Smooth muscle cell of the brain vasculature (primary cell): Measurements from ENCODE around the gene LRRC51.

ENCODE experiments used
- DNase-seq: peaks from one replicate; pipeline ENCODE4 v3.0.0-alpha.2; 2012; ENCODE audit warnings: low read depth, low spot score

The LRRC51 gene

DNA sequence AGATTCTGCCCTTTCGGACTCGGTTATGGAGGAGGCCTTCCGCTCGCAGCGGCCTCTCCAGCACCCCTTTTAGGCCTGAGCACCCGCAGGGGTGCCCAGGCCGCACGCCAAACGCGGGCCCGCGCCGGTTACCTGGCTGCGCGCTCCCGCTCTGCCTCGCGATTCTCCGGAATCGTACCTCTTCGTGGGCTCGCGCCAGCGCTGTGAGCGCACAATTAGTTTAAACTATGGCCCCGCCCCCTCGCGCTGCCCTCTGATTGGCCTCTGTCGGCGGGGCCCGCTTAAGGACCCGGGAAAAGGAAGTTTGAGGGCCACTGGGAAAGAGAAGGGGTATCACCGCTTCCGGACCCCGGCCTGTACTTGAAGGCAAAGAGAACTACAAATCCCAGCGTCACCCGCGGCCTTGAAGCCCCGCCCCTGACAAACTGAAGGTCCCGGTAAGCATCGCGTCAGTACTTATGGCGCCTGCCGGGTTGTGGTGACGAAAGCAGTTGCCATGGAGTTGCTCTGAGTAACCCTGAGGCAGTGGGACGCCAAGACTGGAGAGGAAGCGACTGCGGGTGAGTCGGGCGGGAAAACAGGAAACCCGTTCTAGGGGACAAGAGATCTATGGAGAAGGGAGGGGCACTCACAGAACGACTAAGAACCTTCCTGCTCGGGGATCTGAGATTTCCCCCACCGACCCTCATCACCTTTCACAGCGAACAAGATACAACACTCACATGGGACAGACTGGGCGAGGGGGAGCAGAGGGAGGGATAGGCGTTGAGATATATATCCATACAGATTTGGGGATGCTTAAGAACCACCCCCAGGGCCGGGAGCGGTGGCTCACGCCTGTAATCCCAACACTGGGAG, at the start of gene LRRC51, which contains the start of gene NUMA1:
Gene LRRC51, plus strand, starts transcription at position 525 of the 858 bp plus-strand sequence. CDS start 8,234 bp downstream, outside the sequence.
Gene NUMA1, minus strand, starts transcription at position 217 of the 858 bp plus-strand sequence. CDS start 44,599 bp downstream, outside the sequence.
- peak; percentile 100 for DNase-seq

DNA sequence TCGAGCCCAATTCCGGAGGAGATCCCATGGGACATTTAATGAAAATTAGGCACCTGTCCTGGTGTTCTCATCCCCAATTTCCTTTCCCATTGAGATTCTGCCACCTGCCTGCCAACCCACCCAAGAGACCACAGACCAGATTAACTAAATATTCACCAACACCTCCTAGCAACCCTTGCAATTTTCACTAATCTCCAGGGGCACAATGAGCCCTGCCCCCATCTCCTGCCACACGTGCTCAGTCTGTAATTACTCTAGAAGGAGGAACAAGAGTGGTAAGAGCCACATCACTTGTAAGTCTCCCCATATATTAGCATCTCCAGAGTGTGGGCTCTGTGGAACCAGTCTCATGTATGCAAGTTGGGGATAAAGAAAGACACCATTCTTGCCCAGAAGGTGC, 44.0 kb upstream of the LRRC51 start:
- no peak for DNase-seq

DNA sequence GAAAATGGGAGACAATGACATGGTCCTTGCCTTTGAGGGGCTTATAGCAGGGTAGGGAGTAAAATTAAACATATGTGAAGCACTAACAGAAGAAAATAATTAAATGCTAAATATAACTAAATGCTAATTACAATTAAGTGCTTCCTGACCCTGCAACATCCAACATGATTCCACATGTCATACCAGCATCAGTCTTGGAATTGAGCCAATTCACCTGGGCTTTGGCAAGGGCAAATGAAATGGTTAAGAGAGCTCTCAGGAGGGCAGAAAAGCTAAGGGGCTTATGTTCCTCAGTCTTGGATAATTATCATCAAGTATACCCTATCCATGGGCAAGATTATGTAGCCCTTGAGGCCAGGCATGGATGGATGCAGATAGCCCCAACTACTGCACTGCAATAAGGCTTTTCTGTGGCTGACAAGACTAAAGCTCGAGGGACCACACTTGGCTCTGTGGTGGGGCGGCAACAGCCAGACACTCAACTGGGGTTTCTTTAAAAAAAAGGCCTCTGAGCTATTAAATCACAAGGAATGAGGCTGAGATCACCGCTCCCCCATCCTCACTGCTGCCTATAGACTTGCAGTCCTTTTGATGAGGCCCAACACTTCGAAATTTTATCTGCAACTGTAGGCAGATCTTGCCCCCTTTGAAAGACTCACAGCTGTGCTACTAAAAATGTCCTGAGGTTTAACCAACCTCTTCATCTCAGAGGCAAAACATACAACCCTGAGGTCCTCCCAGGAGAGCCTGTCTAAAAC, 42.9 kb upstream of the LRRC51 start:
- DNase-seq = no peak

- peak; percentile 36 for DNase-seq
Observed at GRCh38 chr11:72038491-72038890, 42.2 kb upstream of the LRRC51 start.

DNA sequence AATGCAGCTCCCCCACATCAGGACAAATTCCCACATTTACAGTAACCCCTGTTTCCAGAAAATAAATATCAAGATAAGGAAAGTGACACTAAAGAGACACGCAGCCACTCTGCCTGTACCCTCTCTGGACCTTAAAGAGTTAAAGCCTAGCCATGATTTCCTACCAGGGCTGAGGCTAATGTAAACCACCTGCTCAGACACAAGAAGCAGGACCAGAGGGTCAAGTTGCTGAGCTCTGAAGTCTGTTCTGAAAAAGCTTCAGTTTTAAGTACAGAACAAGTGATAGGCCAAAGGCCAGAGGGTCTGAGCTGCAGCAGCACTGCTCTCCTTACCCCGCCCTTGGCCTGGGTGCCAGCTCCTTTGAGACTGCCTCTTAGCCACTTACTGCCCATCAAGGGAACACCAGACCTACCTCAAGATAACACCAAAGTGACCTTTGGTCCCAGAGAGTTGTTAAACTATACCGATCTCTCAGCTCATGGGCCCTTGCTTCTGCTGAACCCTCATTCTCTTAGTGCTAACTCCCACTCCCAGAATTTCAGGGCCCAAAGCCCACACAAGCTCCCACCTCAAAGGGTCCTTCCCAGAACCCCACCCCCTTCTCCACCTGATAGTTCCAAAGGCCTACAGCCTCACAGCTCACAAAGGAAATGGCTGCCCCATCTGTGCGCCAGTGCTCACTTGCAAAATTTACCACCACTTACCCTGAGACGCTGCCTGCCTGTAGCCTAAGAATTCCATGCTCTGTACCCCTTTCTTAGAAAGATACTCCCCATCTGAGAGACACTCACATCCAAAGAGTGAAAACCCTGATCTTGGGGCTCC, 41.4 kb upstream of the LRRC51 start:
- no peak for DNase-seq

DNA sequence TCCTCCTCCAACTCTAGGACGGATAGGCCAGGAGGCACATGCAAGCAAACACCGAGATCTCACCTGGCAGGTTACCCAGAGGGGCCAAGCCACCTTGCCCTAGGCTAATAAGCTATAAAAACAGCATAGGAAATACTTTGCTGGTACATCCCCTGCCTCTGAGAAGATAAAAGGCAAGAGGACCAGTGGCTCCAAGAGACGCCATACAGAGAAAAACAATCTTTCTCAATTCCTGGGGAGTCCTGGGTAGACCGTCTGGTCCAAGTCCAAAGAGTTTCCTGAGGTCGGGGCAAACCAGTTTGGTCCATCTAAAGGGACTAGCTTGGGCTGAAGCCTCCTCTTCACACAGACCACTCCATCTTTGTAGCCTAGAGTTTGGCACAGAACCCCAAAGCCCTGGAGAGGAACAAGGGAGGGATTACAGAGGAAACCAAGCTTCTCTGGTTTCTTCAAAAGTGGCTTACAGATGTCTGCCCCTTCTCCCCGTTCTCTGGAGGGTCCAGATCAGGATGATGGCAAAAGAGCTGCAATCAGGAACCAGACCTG, 40.7 kb upstream of the LRRC51 start:
- no peak for DNase-seq

DNA sequence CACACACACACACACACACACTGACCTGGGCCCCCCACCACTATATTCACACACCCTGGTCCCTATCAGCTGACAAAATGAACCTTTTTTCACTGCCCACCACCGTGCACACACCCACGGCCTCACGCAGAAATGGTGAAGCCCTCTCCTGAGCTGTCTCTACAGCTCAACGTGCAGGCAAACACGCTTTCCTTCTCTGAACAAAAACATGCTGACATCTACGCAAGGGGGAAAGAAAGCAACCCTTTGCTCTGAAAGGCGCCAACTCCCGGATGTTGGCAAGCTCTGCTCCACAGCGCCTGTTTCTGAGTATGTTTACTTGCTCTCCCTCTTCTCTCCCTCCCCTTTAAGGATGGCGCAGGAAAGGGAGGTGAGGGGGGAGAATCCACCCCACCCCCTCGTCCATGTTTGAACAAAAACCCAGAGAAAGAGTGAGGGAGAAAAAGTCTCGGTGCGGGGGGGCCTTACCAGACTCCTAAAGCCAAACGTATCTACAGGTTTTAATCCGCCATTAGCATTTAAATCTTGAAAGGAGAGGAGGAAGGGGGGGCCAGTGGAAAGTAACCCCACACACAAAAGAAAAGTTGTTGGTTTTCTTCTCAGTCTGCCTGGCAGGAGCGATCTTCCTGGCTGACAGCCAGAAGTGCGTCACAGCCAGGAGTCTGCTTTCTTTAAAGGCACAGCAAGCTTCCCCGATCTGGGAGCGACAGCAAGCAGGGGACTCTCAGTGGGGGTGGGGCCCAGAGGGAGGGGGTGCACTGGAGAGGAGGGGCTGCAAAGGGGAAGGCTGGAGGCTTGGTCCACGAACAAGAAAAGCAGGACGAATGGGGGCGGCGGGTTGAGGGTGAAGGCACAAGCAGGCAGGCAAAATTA, 39.9 kb upstream of the LRRC51 start:
- DNase-seq = peak; percentile 88

DNA sequence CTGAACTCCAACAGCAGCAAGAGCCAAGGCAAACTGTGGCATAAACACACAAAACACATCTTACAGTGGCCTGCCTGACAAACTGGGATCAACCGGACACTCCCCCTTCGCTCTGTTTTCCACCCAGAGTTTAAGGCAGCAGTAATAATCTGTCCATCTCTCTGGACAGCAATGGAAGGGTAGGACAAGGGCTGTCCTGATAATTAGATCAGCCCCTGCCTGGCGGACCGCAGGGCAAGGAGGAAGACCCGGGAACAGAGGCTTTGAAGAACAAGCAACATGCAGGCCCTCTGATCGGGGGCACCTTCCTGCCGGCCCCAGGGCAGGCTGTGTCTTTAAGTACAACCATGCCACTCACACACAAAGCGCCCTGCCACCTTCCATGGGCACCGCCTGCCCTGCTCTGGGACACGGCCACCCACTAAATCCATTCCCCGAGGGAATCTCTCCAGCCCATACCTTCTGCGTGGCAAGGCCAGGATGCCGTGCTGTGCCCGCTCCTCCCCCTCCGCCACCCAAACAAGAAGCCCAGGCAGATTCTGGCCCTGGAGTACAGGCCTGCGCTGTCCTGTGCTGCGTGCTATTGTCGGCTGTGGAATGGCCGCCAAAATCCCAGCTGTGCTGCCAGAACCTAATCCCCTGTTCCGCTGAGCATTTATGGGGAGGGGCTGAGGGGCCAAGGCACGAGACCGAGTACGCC, 39.1 kb upstream of the LRRC51 start:
- peak; percentile 49 for DNase-seq

DNA sequence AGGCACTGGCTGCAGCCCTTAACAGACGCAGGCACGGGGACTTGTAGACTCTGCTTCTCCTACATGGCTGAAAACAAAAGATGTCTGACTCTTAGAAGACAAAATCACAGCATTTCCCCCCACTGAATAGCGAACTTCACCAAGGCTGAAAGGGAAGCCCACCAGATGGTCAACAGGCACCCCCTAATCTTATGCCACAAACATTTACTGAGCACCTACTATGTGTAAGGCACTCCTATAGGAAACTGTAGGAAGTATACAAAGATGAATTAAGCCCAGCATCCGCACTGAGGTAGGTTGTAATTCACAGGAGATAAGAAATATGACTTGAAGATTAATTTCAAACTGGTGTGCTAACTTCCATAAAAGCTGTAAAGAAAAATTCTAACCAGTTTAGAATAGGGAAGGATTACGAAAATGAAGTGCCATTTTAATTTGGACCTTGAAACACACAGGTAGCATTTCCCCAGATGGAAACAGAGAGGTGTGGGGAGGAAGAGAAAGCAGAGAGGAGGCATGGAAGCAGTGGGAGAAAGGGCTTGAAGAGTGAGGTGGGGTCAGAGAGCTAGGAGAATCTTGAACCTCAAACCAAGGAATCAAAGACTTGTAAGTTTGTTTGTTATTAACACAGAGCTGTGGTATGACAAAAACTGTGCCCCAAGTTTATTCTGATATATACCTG, 38.4 kb upstream of the LRRC51 start:
- no peak for DNase-seq

- DNase-seq = peak; percentile 24
Observed at GRCh38 chr11:72045849-72046248, 34.8 kb upstream of the LRRC51 start.

DNA sequence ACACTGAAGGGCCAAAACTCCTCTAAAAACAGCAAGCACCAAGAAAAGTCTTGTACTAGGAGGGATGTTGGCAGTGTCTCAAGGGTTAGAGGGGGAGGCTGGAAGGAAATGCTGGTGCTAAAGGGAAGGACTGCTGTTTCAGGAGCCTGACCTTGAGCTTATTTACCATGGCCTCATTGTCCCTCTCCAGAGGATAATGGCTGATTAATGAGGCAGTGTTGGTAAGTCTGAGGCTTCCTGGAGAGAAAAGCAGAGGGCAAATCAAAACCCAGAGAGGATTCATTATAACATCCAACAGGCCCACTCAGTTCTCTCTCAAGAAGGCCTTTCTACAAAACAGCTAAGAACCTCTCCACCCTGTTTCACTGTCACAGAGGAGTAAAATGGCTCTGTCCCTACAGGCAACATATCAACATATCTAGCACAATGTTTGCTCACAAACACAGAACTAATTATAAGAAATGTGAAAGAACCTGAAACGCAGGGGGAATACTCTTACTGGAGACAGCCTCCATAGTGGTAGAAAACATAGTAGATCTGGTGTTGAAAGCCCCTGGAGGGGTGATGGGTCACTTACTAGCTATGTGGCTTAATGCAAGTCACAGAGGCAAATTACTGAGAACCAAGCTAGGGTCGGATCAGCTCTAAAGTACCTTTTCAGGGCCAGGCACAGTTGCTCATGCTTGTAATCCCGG, 31.7 kb upstream of the LRRC51 start:
- no peak for DNase-seq

DNA sequence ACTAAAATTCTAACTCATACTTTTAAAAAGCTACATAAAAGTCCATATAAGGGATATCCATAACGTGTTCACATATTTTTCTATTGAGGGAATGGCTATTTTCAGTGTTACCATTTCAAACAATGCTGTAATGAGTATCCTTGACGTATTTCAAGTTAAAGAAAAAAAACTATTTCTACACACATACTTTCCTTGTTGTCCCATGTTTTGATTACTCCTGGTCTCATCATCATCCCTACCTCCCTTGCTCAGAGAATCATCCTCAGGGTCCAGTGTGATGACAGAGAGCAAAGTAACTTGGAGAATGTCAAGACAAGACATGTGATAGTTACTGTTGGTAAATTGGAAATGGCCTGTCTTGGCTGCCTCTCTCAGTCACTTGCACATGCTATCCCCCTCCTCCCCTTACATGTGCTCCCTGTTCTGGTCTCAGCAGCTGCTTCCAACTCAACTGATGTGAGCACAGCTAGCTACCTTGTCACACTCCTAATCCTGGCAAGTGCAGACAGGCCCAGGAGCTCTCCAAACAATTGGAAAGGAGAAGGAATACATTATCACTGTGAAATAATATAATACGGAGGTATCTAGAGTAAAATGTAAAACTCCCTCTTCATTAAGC, 22.1 kb upstream of the LRRC51 start:
- no peak for DNase-seq

- no peak for DNase-seq
Observed at GRCh38 chr11:72061739-72062396, 18.8 kb upstream of the LRRC51 start.

DNA sequence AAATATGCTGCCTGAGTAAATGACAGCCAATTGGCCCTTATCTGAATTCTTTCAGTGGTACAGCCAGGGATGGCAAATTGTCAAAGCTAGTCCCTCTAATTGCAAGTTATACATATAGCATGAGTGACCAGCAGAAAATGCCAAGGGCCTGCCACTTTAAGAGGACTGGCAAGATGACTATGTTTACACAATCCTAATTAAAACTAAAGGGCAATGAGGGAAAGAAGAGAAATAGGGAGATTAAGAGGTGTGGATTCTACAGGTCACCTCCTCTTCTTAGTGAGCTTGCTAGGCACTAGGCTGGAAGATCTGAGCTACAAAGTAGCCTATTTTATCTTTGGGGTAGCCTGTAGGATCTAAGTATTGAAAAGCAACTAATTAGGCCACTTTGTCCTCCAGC, 13.8 kb upstream of the LRRC51 start:
- DNase-seq = no peak

- no peak for DNase-seq
Observed at GRCh38 chr11:72067266-72067665, 13.4 kb upstream of the LRRC51 start.

GRCh38 chr11:72067676-72068075, 13.0 kb upstream of the LRRC51 start:
- no peak for DNase-seq

- DNase-seq = no peak
Observed at GRCh38 chr11:72069200-72069599, 11.4 kb upstream of the LRRC51 start.

- DNase-seq = no peak
Observed at GRCh38 chr11:72069787-72070251, 10.8 kb upstream of the LRRC51 start.
